HCT116 (cell line): Measurements from ENCODE around the gene TARBP2. TPM values are rescaled to one million over a fixed set of nuclear protein-coding genes. Genes with fewer than 3 reads are reported as not detected.

ENCODE experiments used
- ATAC-seq: fragments of 200-7000 bp; cut with Tn5 transposase; 2 replicates; pipeline ENCODE4 v1.9.1; 2020; ENCODE audit warnings: mild to moderate bottlenecking, moderate library complexity
- BruUV-seq: library from RNA; stranded (reverse); fragments of 400-500 nt; replicated peaks from 2 replicates; lab custom pipeline; 2021; lab: Mats Ljungman, UMichigan
- CTCF ChIA-PET: fragments of 300-600 bp; sonication (Branson Sonifier 250); formaldehyde crosslinking; loops from one replicate; lab custom pipeline; 2021; ENCODE audit warnings: antibody characterized with exemption; lab: Charles Lee
- POLR2A ChIA-PET: fragments of 300-600, 350-600 bp; sonication (Branson Sonifier 250); formaldehyde crosslinking; loops from one replicate; lab custom pipeline; 2021; ENCODE audit warnings: antibody characterized with exemption; lab: Charles Lee
- RAD21 ChIA-PET, 2 experiments: fragments of 300-600 bp; sonication (Branson Sonifier 250); formaldehyde crosslinking; loops; one replicate each; lab custom pipeline; 2023; ENCODE audit warnings: low total read pairs in 2 of 2; ENCODE audit not compliant: uncharacterized antibody in 2 of 2, unreplicated experiment in 2 of 2, low non-redundant PET in 1 of 2; lab: Charles Lee
- DNase-seq: peaks from one replicate; pipeline ENCODE4 v3.0.0-alpha.2; 2010; ENCODE audit warnings: low read depth, low spot score
- H2AFZ ChIP-seq: fragments of 200-600 bp; shearing (Covaris generic), sonication (generic); 2 replicates; pipeline ENCODE4 v1.6.1; 2017; ENCODE audit warnings: low read depth, mixed run types, mixed read lengths, antibody characterized with exemption, low read length; ENCODE audit not compliant: poor library complexity, severe bottlenecking
- H3K27ac ChIP-seq: 2 replicates; pipeline ENCODE4 v1.5.1; 2012; ENCODE audit warnings: low read depth, low read length
- H3K27me3 ChIP-seq: fragments of 200-600 bp; sonication (generic); 2 replicates; pipeline ENCODE4 v1.6.1; 2016; ENCODE audit warnings: mixed run types, low read length, mixed read lengths; ENCODE audit not compliant: insufficient read depth
- H3K36me3 ChIP-seq, 2 experiments: fragments of 200-500 bp in 1 of 2; fragments of 200-600 bp in 1 of 2; sonication (Bioruptor generic) in 1 of 2; sonication (generic) in 1 of 2; 2 replicates each; pipeline versions ENCODE4 v1.5.1 to v1.6.1; 2014 to 2016; ENCODE audit warnings: low read length in 2 of 2, inconsistent platforms in 1 of 2, mixed read lengths in 1 of 2, mixed run types in 1 of 2; ENCODE audit not compliant: insufficient read depth in 2 of 2, control insufficient read depth in 1 of 2
- H3K4me1 ChIP-seq, 2 experiments: fragments of 200-600 bp in 1 of 2; sonication (generic) in 1 of 2; 2 replicates each; pipeline versions ENCODE4 v1.5.1 to v1.6.1; 2012 to 2017; ENCODE audit warnings: low read length in 2 of 2, inconsistent platforms in 1 of 2, mild to moderate bottlenecking in 1 of 2, mixed read lengths in 1 of 2, mixed run types in 1 of 2, moderate library complexity in 1 of 2; ENCODE audit not compliant: insufficient read depth in 2 of 2, control insufficient read depth in 1 of 2
- H3K4me2 ChIP-seq: fragments of 200-600 bp; sonication (generic); 2 replicates; pipeline ENCODE4 v1.6.1; 2017; ENCODE audit warnings: mixed run types, low read length, mixed read lengths
- H3K4me3 ChIP-seq, 2 experiments: fragments of 200-600 bp in 1 of 2; sonication (generic) in 1 of 2; replicated peaks in 1 of 2; 2 replicates each; pipeline ENCODE4 v1.5.1; 2011 to 2016; ENCODE audit warnings: low read length in 2 of 2, control low read depth in 1 of 2, low read depth in 1 of 2, mild to moderate bottlenecking in 1 of 2, mixed read lengths in 1 of 2, mixed run types in 1 of 2
- H3K79me2 ChIP-seq: fragments of 200-600 bp; sonication (generic); 2 replicates; pipeline ENCODE4 v1.6.1; 2017; ENCODE audit warnings: mild to moderate bottlenecking, mixed run types, low read length, moderate library complexity, mixed read lengths; ENCODE audit not compliant: insufficient read depth
- H3K9ac ChIP-seq: fragments of 200-600 bp; sonication (generic); 2 replicates; pipeline ENCODE4 v1.6.1; 2016; ENCODE audit warnings: low read length, mixed read lengths
- H3K9me2 ChIP-seq: fragments of 200-600 bp; sonication (generic), shearing (Covaris generic); 2 replicates; pipeline ENCODE4 v1.6.1; 2017; ENCODE audit warnings: mixed run types, mild to moderate bottlenecking, moderate library complexity; ENCODE audit not compliant: insufficient read depth
- H3K9me3 ChIP-seq, 2 experiments: fragments of 200-500 bp in 1 of 2; fragments of 200-600 bp in 1 of 2; sonication (Bioruptor generic) in 1 of 2; sonication (generic) in 1 of 2; 2 replicates each; pipeline ENCODE4 v1.6.1; 2014 to 2017; ENCODE audit warnings: low read length in 2 of 2, mixed read lengths in 2 of 2, inconsistent platforms in 1 of 2, low read depth in 1 of 2, mild to moderate bottlenecking in 1 of 2, mixed run types in 1 of 2, moderate library complexity in 1 of 2; ENCODE audit not compliant: control insufficient read depth in 1 of 2, insufficient read depth in 1 of 2
- H4K20me1 ChIP-seq: fragments of 200-600 bp; sonication (generic), shearing (Covaris generic); 2 replicates; pipeline ENCODE4 v1.6.1; 2017; ENCODE audit warnings: mixed run types, mild to moderate bottlenecking, moderate library complexity; ENCODE audit not compliant: insufficient read depth
- CBX3 ChIP-seq: IDR thresholded peaks from 2 replicates; pipeline ENCODE4 v1.6.1; 2012; ENCODE audit warnings: low read depth
- CEBPB ChIP-seq: IDR thresholded peaks from 2 replicates; pipeline ENCODE4 v1.6.1; 2012; ENCODE audit warnings: low read depth
- EGR1 ChIP-seq: IDR thresholded peaks from 2 replicates; pipeline ENCODE4 v1.6.1; 2012; ENCODE audit warnings: low read depth
- ELF1 ChIP-seq: IDR thresholded peaks from 2 replicates; pipeline ENCODE4 v1.6.1; 2012; ENCODE audit warnings: low read depth, borderline replicate concordance
- JUND ChIP-seq: IDR thresholded peaks from 2 replicates; pipeline ENCODE4 v1.6.1; 2012
- POLR2A ChIP-seq: IDR thresholded peaks from 2 replicates; pipeline ENCODE4 v1.7.0; 2011; ENCODE audit warnings: borderline replicate concordance; ENCODE audit not compliant: insufficient read depth, insufficient read length; ENCODE audit errors: extremely low read depth
- POLR2AphosphoS5 ChIP-seq: IDR thresholded peaks from 2 replicates; pipeline ENCODE4 v1.6.1; 2011; ENCODE audit warnings: mild to moderate bottlenecking, low read depth, low read length, moderate library complexity
- RAD21 ChIP-seq: IDR thresholded peaks from 2 replicates; pipeline ENCODE4 v1.6.1; 2012; ENCODE audit warnings: low read depth, mild to moderate bottlenecking
- SIN3A ChIP-seq: IDR thresholded peaks from 2 replicates; pipeline ENCODE4 v1.6.1; 2012; ENCODE audit warnings: low read depth
- SP1 ChIP-seq: IDR thresholded peaks from 2 replicates; pipeline ENCODE4 v1.6.1; 2012; ENCODE audit warnings: low read depth
- TCF7L2 ChIP-seq: IDR thresholded peaks from 2 replicates; pipeline ENCODE4 v1.7.0; 2011; ENCODE audit warnings: borderline replicate concordance, inconsistent platforms; ENCODE audit not compliant: insufficient read depth, insufficient read length; ENCODE audit errors: extremely low read depth
- ZFX ChIP-seq: fragments of 450-650 bp; IDR thresholded peaks from 2 replicates; pipeline ENCODE4 v1.6.1; 2017
- ZNF274 ChIP-seq: fragments of 200-500 bp; sonication (Bioruptor generic); IDR thresholded peaks from 2 replicates; pipeline ENCODE4 v1.6.1; 2014; ENCODE audit warnings: mild to moderate bottlenecking, low read depth, low read length, inconsistent platforms
- intact Hi-C: fragments of 100-400 bp; cut with micrococcal nuclease; formaldehyde crosslinking; loops from 2 replicates; pipeline ENCODE4 v1.10.0; 2022
- total RNA-seq: library from RNA; stranded (reverse); gene quantifications from one replicate; pipeline ENCODE4 v1.2.1, GENCODE V29; 2021; ENCODE audit not compliant: unreplicated experiment
- TF ChIP-seq, protein P1 (sequence below), 3 experiments: fragments of 200-600 bp in 1 of 3; sonication (generic) in 1 of 3; IDR thresholded peaks in 2 of 3; conservative IDR thresholded peaks in 1 of 3; 2 replicates each; pipeline ENCODE4 v1.5.1; 2012 to 2017; ENCODE audit warnings: low read depth in 2 of 3, low read length in 2 of 3, antibody characterized with exemption in 1 of 3, borderline replicate concordance in 1 of 3, control low read depth in 1 of 3, mild to moderate bottlenecking in 1 of 3, mixed read lengths in 1 of 3, mixed run types in 1 of 3, moderate library complexity in 1 of 3; ENCODE audit not compliant: insufficient read depth in 1 of 3

The TARBP2 gene
- total RNA-seq, 1 experiment from 2014 or later, result 40.1 TPM

DNA sequence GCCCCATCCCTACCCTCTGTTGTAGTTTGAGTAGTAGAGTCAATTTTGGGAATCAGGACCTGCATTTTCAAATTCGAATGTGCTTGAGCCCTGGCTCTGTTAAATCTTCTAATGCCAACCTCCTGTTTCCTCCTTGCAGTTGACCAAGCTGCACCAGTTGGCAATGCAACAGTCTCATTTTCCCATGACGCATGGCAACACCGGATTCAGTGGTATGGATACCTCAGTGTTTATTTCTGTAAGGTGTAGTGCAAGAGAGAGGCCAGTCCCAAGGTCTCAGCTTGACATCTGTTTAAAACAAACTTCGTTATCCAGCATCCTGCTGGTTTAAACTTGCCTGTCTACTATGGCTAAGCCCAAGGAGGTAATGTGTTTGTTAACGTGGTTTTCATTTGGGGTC lies 34.0 kb upstream of the TARBP2 start:
- DNase-seq (no peak), ATAC-seq (no peak)
- Histone ChIP-seq H3K9me2 (no peaks in the 10 kb centered on the region), H3K36me3 (peaks cover 94 to 96% of the 10 kb centered on the region in 2 experiments), H3K4me1 (no peaks in the 10 kb centered on the region), H3K79me2 (peaks cover 99% of the 10 kb centered on the region), H3K4me3 (no peak overlapping the region), H3K27me3 (no peaks in the 10 kb centered on the region), H4K20me1 (peaks cover 40% of the 10 kb centered on the region; the same call in 1 of the 2 replicates), H3K27ac (no peak overlapping the region), H2AFZ (no peak overlapping the region), H3K4me2 (no peak overlapping the region), H3K9me3 (no peaks in the 10 kb centered on the region), H3K9ac (no peak overlapping the region)
- TF ChIP-seq, protein P1, sequence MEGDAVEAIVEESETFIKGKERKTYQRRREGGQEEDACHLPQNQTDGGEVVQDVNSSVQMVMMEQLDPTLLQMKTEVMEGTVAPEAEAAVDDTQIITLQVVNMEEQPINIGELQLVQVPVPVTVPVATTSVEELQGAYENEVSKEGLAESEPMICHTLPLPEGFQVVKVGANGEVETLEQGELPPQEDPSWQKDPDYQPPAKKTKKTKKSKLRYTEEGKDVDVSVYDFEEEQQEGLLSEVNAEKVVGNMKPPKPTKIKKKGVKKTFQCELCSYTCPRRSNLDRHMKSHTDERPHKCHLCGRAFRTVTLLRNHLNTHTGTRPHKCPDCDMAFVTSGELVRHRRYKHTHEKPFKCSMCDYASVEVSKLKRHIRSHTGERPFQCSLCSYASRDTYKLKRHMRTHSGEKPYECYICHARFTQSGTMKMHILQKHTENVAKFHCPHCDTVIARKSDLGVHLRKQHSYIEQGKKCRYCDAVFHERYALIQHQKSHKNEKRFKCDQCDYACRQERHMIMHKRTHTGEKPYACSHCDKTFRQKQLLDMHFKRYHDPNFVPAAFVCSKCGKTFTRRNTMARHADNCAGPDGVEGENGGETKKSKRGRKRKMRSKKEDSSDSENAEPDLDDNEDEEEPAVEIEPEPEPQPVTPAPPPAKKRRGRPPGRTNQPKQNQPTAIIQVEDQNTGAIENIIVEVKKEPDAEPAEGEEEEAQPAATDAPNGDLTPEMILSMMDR (IDR thresholded peaks at IDR 0.05 in 2 of 3, conservative IDR thresholded peaks at IDR 0.05 in 1 of 3; ENCODE audit: borderline replicate concordance in 1 of 3, insufficient read depth in 1 of 3, low read depth in 2 of 3, low read length in 2 of 3), result no peak
- TF ChIP-seq TCF7L2 (no peak), SIN3A (no peak), POLR2A (no peak), RAD21 (no peak)
- POLR2A ChIA-PET, result no interaction called here
- intact Hi-C loops, result no loop called here
- BruUV-seq, result no TSS peak
- CTCF ChIA-PET, result no interaction called here
- RAD21 ChIA-PET, result no interaction called here

DNA sequence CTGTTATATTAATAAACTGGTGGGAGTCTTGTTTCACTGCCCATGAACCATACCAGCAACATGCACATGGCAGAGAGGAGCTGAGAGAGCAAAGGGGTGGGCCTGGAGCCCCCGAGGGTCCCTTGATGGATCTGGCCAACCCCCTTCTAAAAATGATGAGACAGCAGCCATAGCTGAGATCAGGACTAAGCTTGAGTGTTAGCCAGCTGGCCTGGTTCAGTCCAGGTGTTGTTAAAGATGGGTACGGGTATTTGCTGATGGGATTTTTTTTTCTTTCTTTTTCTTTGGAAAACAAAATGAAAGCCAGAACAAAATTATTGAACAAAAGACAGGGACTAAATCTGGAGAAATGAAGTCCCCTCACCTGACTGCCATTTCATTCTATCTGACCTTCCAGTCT lies 33.2 kb upstream of the TARBP2 start:
- Histone ChIP-seq H3K36me3 (peaks cover 92 to 95% of the 10 kb centered on the region in 2 experiments), H3K9me3 (no peaks in the 10 kb centered on the region), H3K9me2 (no peaks in the 10 kb centered on the region), H3K27ac (no peak overlapping the region)
- DNase-seq, result no peak
- POLR2A ChIA-PET, result no interaction called here
- CTCF ChIA-PET, result no interaction called here
- TF ChIP-seq POLR2AphosphoS5, result no peak
- no peak for TF ChIP-seq CBX3
- TF ChIP-seq JUND, result no peak
- no peak for TF ChIP-seq ZFX
- TF ChIP-seq TCF7L2, result no peak
- no peak for TF ChIP-seq EGR1
- no peak for TF ChIP-seq SIN3A
- TF ChIP-seq SP1, result no peak
- no peak for TF ChIP-seq ZNF274
- no peak for TF ChIP-seq ELF1
- no peak for TF ChIP-seq RAD21
- TF ChIP-seq CEBPB, result no peak
- TF ChIP-seq, all 23 proteins: peak for 0
- Histone ChIP-seq H3K27me3 (no peaks in the 10 kb centered on the region), H3K4me1 (no peaks in the 10 kb centered on the region), H3K79me2 (peaks cover 99% of the 10 kb centered on the region), H3K4me2 (no peak overlapping the region), H4K20me1 (peaks cover 39% of the 10 kb centered on the region), H3K4me3 (no peak overlapping the region), H2AFZ (no peak overlapping the region), H3K9ac (no peak overlapping the region)
- no peak for ATAC-seq
- TSS peak; percentile 15 for BruUV-seq
- intact Hi-C loops, result no loop called here
- RAD21 ChIA-PET, result no interaction called here
